DND-41 (cell line): Measurements from ENCODE around the gene CH25H.

Experiments used
- ATAC-seq: fragments of 200-7000 bp; cut with Tn5 transposase; 3 replicates; pipeline ENCODE4 v1.9.1; 2021; ENCODE audit warnings: low read depth; ENCODE audit not compliant: insufficient read depth
- DNase-seq: peaks from one replicate; pipeline ENCODE4 v3.0.0-alpha.2; 2020
- H2AFZ ChIP-seq: 2 replicates; pipeline ENCODE4 v1.6.0; 2012; ENCODE audit warnings: low read depth, low read length
- H3K27ac ChIP-seq: 2 replicates; pipeline ENCODE4 v1.5.1; 2012; ENCODE audit warnings: low read length, inconsistent platforms
- H3K27me3 ChIP-seq: fragments of 200-600 bp; sonication (generic); 2 replicates; pipeline ENCODE4 v1.6.0; 2012; ENCODE audit warnings: low read length, mild to moderate bottlenecking, inconsistent platforms; ENCODE audit not compliant: insufficient read depth, poor library complexity
- H3K36me3 ChIP-seq: 2 replicates; pipeline ENCODE4 v1.5.1; 2012; ENCODE audit warnings: low read length, inconsistent platforms; ENCODE audit not compliant: insufficient read depth
- H3K4me1 ChIP-seq: 2 replicates; pipeline ENCODE4 v1.5.1; 2012; ENCODE audit warnings: mild to moderate bottlenecking, low read length; ENCODE audit not compliant: insufficient read depth
- H3K4me2 ChIP-seq: 2 replicates; pipeline ENCODE4 v1.6.0; 2012; ENCODE audit warnings: mild to moderate bottlenecking, moderate library complexity, low read length, inconsistent platforms; ENCODE audit not compliant: insufficient read depth
- H3K4me3 ChIP-seq, 2 experiments: fragments of 200-600 bp in 1 of 2; shearing (Covaris generic) in 1 of 2; 2 replicates each; pipeline ENCODE4 v1.5.1; 2012 to 2016; ENCODE audit warnings: inconsistent platforms in 2 of 2, low read length in 2 of 2, mild to moderate bottlenecking in 2 of 2, low read depth in 1 of 2, moderate library complexity in 1 of 2
- H3K79me2 ChIP-seq: 2 replicates; pipeline ENCODE4 v1.6.0; 2012; ENCODE audit warnings: low read length, inconsistent platforms; ENCODE audit not compliant: insufficient read depth
- H3K9ac ChIP-seq: 2 replicates; pipeline ENCODE4 v1.6.0; 2012; ENCODE audit warnings: low read depth, mild to moderate bottlenecking, inconsistent platforms, low read length, moderate library complexity
- H3K9me3 ChIP-seq: 2 replicates; pipeline ENCODE4 v1.5.1; 2012; ENCODE audit warnings: low read length, moderate library complexity, mild to moderate bottlenecking, inconsistent platforms; ENCODE audit not compliant: insufficient read depth, severe bottlenecking
- H4K20me1 ChIP-seq: 2 replicates; pipeline ENCODE4 v1.6.0; 2012; ENCODE audit warnings: low read length; ENCODE audit not compliant: insufficient read depth
- CTCF ChIP-seq: IDR thresholded peaks from 2 replicates; pipeline ENCODE4 v1.5.1; 2012; ENCODE audit warnings: borderline replicate concordance, low read length, moderate library complexity, mild to moderate bottlenecking; ENCODE audit not compliant: poor library complexity, severe bottlenecking; ENCODE audit errors: extremely low read depth
- EZH2 ChIP-seq: IDR thresholded peaks from 3 replicates; pipeline ENCODE4 v1.6.1; 2012; ENCODE audit warnings: borderline replicate concordance, low read depth, mild to moderate bottlenecking, moderate library complexity, low read length, inconsistent platforms; ENCODE audit not compliant: severe bottlenecking

CH25H gene

GRCh38 chr10:89185658-89186057 lies 21.5 kb downstream of the CH25H start:
- Histone ChIP-seq H3K9ac (no peak overlapping the region), H2AFZ (no peak overlapping the region), H3K9me3 (no peaks in the 10 kb centered on the region), H3K36me3 (no peaks in the 10 kb centered on the region), H4K20me1 (no peaks in the 10 kb centered on the region), H3K79me2 (no peaks in the 10 kb centered on the region), H3K27me3 (peaks cover 6% of the 10 kb centered on the region), H3K4me2 (no peak overlapping the region), H3K4me3 (no peak overlapping the region), H3K4me1 (no peaks in the 10 kb centered on the region), H3K27ac (no peak overlapping the region)
- TF ChIP-seq CTCF (no peak), EZH2 (no peak)
- ATAC-seq, result no peak
- DNase-seq, result no peak

- DNase-seq, result no peak
- H3K9me3 ChIP-seq, result no peaks in the 10 kb centered on the region
- no peak for ATAC-seq
- no peak overlapping the region for H3K4me2 ChIP-seq
- H3K36me3 ChIP-seq, result no peaks in the 10 kb centered on the region
- peaks cover 6% of the 10 kb centered on the region for H3K27me3 ChIP-seq
- TF ChIP-seq EZH2, result no peak
- TF ChIP-seq CTCF, result no peak
- no peak overlapping the region for H3K27ac ChIP-seq
- no peak overlapping the region for H3K9ac ChIP-seq
- no peaks in the 10 kb centered on the region for H3K4me1 ChIP-seq
- no peaks in the 10 kb centered on the region for H3K79me2 ChIP-seq
- no peaks in the 10 kb centered on the region for H4K20me1 ChIP-seq
- H3K4me3 ChIP-seq, result no peak overlapping the region
- no peak overlapping the region for H2AFZ ChIP-seq
Measured at GRCh38 chr10:89184638-89185037, 22.5 kb downstream of the CH25H start.

- H3K27me3 ChIP-seq, result peaks cover 3% of the 10 kb centered on the region
- H4K20me1 ChIP-seq, result no peaks in the 10 kb centered on the region
- H2AFZ ChIP-seq, result no peak overlapping the region
- no peaks in the 10 kb centered on the region for H3K79me2 ChIP-seq
- H3K27ac ChIP-seq, result no peak overlapping the region
- H3K4me2 ChIP-seq, result no peak overlapping the region
- H3K36me3 ChIP-seq, result no peaks in the 10 kb centered on the region
- no peak overlapping the region for H3K4me3 ChIP-seq
- H3K9me3 ChIP-seq, result no peaks in the 10 kb centered on the region
- H3K9ac ChIP-seq, result no peak overlapping the region
- DNase-seq (no peak), ATAC-seq (no peak)
- H3K4me1 ChIP-seq, result no peaks in the 10 kb centered on the region
- TF ChIP-seq CTCF, result no peak
Measured at GRCh38 chr10:89183571-89183970, 23.5 kb downstream of the CH25H start.

- Histone ChIP-seq H3K4me3 (no peak overlapping the region), H3K36me3 (no peaks in the 10 kb centered on the region), H3K79me2 (no peaks in the 10 kb centered on the region), H3K4me2 (no peak overlapping the region), H3K27me3 (peaks cover 3% of the 10 kb centered on the region), H2AFZ (no peak overlapping the region), H4K20me1 (no peaks in the 10 kb centered on the region), H3K9me3 (no peaks in the 10 kb centered on the region), H3K27ac (no peak overlapping the region), H3K4me1 (no peaks in the 10 kb centered on the region), H3K9ac (no peak overlapping the region)
- ATAC-seq (no peak), DNase-seq (no peak)
- TF ChIP-seq CTCF (no peak), EZH2 (no peak)
Measured at GRCh38 chr10:89182894-89183293, 24.2 kb downstream of the CH25H start.
